ENCODE results near the gene ZNF710. TPM values are rescaled to one million over a fixed set of nuclear protein-coding genes. Genes with fewer than 3 reads are reported as not detected.
A peak's percentile ranks its signal among the peaks of the same experiment; 100 is the strongest.

ZNF710 gene
- total RNA-seq, 1 donor from 2014 or later = 23.1 TPM

DNA sequence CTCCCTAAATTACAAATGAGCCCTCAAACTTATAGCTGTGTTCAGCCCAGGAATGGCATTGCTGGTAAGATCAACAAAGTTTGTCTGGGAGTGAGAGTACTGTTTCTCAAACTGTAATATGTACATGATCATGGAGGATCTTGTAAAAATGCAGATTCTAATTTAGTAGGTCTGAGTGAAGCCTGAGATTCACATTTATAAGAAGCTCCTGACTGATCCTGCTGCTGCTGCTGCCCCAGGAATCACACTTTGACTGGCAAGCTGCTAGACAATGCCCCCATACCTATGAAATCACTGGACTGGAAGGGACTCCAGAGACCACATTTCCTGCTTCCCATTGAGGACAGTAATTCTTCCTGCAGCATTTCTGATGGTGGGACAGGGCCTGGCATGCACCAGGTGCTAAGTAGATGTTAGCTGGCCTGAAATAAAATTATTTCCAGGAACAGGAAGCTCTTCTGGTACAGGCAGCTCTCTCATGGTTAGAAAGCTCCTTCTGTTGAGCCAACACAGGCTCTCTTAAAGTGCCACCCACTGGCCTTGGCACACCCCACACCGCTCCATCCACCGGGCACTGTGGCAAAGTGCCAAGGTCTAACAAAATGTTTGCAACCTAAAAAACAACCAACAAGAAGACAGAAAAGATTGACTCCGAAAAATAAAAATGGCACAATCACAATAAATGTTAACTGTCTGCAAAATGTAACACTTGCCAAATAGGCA lies 36.7 kb upstream of the ZNF710 start:
- no peaks in the 10 kb centered on the region for H3K9me3 ChIP-seq
- no peaks in the 10 kb centered on the region for H3K27me3 ChIP-seq
- no peaks in the 10 kb centered on the region for H3K36me3 ChIP-seq
- TF ChIP-seq, protein P1, sequence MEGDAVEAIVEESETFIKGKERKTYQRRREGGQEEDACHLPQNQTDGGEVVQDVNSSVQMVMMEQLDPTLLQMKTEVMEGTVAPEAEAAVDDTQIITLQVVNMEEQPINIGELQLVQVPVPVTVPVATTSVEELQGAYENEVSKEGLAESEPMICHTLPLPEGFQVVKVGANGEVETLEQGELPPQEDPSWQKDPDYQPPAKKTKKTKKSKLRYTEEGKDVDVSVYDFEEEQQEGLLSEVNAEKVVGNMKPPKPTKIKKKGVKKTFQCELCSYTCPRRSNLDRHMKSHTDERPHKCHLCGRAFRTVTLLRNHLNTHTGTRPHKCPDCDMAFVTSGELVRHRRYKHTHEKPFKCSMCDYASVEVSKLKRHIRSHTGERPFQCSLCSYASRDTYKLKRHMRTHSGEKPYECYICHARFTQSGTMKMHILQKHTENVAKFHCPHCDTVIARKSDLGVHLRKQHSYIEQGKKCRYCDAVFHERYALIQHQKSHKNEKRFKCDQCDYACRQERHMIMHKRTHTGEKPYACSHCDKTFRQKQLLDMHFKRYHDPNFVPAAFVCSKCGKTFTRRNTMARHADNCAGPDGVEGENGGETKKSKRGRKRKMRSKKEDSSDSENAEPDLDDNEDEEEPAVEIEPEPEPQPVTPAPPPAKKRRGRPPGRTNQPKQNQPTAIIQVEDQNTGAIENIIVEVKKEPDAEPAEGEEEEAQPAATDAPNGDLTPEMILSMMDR (IDR thresholded peaks at IDR 0.05) = no peak
- TF ChIP-seq POLR2A (IDR thresholded peaks at IDR 0.05) (no peak), POLR2AphosphoS5 (IDR thresholded peaks at IDR 0.05; ENCODE audit: insufficient read depth in 1 of 2, low read depth in 1 of 2) (no peak)
- H3K4me3 ChIP-seq = no peak overlapping the region
- no peak for DNase-seq (ENCODE audit: extremely low spot score in 2 of 2)
- intact Hi-C loops (cut with DNase I) = no loop called here
- peaks cover 5% of the 10 kb centered on the region for H3K4me1 ChIP-seq
- no peak overlapping the region for H3K27ac ChIP-seq

- Histone ChIP-seq H3K9me3 (no peaks in the 10 kb centered on the region), H3K4me3 (no peak overlapping the region), H3K27me3 (no peaks in the 10 kb centered on the region), H3K4me1 (peaks cover 14% of the 10 kb centered on the region), H3K36me3 (no peaks in the 10 kb centered on the region), H3K27ac (no peak overlapping the region)
- intact Hi-C loops (cut with DNase I) = no loop called here
- no peak for TF ChIP-seq POLR2A (IDR thresholded peaks at IDR 0.05)
- TF ChIP-seq, protein P1 (IDR thresholded peaks at IDR 0.05) = no peak
- TF ChIP-seq POLR2AphosphoS5 (IDR thresholded peaks at IDR 0.05; ENCODE audit: insufficient read depth in 1 of 2, low read depth in 1 of 2) = no peak
- no peak for DNase-seq (ENCODE audit: extremely low spot score in 2 of 2)
Measured at GRCh38 chr15:89967881-89968280, 33.2 kb upstream of the ZNF710 start.

GRCh38 chr15:89971592-89971997 lies 29.5 kb upstream of the ZNF710 start:
- no peak overlapping the region for H3K27ac ChIP-seq
- no peaks in the 10 kb centered on the region for H3K27me3 ChIP-seq
- TF ChIP-seq, protein P1 (IDR thresholded peaks at IDR 0.05) = peak in 1 of 3 experiments; percentile 16
- no peak for TF ChIP-seq POLR2A (IDR thresholded peaks at IDR 0.05)
- TF ChIP-seq POLR2AphosphoS5 (IDR thresholded peaks at IDR 0.05; ENCODE audit: insufficient read depth in 1 of 2, low read depth in 1 of 2) = peak in 1 of 2 donors; percentile 23
- intact Hi-C loops (cut with DNase I) = no loop called here
- DNase-seq (ENCODE audit: extremely low spot score in 2 of 2) = no peak
- H3K4me1 ChIP-seq = peaks cover 9% of the 10 kb centered on the region
- H3K36me3 ChIP-seq = no peaks in the 10 kb centered on the region
- no peaks in the 10 kb centered on the region for H3K9me3 ChIP-seq
- H3K4me3 ChIP-seq = no peak overlapping the region

DNA sequence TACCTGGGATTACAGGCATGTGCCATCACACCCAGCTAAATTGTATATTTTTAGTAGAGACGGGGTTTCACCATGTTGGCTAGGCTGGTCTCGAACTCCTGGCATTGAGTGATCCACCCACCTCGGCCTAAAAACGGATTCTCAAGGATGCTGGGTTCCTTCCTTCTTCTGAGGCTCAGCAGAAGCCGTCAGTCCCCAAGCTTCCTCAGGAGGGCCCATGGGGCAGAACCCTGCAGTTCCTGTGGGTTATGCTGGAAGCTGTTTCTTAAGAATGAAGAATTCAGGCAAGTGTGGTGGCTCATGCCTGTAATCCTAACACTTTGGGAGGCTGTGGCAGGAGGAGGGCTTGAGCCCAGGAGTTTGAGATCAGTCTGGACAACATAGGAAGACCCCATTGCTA lies 29.0 kb upstream of the ZNF710 start:
- Histone ChIP-seq H3K27ac (no peak overlapping the region), H3K9me3 (no peaks in the 10 kb centered on the region), H3K27me3 (no peaks in the 10 kb centered on the region), H3K4me1 (peaks cover 9% of the 10 kb centered on the region), H3K36me3 (no peaks in the 10 kb centered on the region), H3K4me3 (no peak overlapping the region)
- TF ChIP-seq POLR2AphosphoS5 (IDR thresholded peaks at IDR 0.05; ENCODE audit: insufficient read depth in 1 of 2, low read depth in 1 of 2) (no peak), POLR2A (IDR thresholded peaks at IDR 0.05) (no peak)
- TF ChIP-seq, protein P1 (IDR thresholded peaks at IDR 0.05) = no peak
- intact Hi-C loops (cut with DNase I) = no loop called here
- DNase-seq (ENCODE audit: extremely low spot score in 2 of 2) = no peak

- Histone ChIP-seq H3K4me3 (no peak overlapping the region), H3K27me3 (no peaks in the 10 kb centered on the region), H3K9me3 (no peaks in the 10 kb centered on the region), H3K27ac (no peak overlapping the region), H3K36me3 (no peaks in the 10 kb centered on the region), H3K4me1 (peaks cover 9% of the 10 kb centered on the region)
- intact Hi-C loops (cut with DNase I) = no loop called here
- DNase-seq (ENCODE audit: extremely low spot score in 2 of 2) = no peak
- TF ChIP-seq POLR2A (IDR thresholded peaks at IDR 0.05) (no peak), POLR2AphosphoS5 (IDR thresholded peaks at IDR 0.05; ENCODE audit: insufficient read depth in 1 of 2, low read depth in 1 of 2) (no peak)
- TF ChIP-seq, protein P1 (IDR thresholded peaks at IDR 0.05) = no peak
Measured at GRCh38 chr15:89975482-89976245, 25.5 kb upstream of the ZNF710 start.
